GM23338 (cell line): ENCODE results near the gene TMEM39A. TPM values are rescaled to one million over a fixed set of nuclear protein-coding genes. Genes with fewer than 3 reads are reported as not detected.

Source experiments
- ATAC-seq: fragments of 200-7000 bp; cut with Tn5 transposase; 3 replicates; pipeline ENCODE4 v1.9.1; 2020
- DNase-seq: peaks from one replicate; pipeline ENCODE4 v3.0.0-alpha.2; 2015; ENCODE audit warnings: low spot score
- H2AFZ ChIP-seq: fragments of 200-600 bp; sonication (generic); 2 replicates; pipeline ENCODE4 v1.8.0; 2016; ENCODE audit warnings: antibody characterized with exemption, mild to moderate bottlenecking, moderate library complexity
- H3F3A ChIP-seq: fragments of 200-600 bp; sonication (generic); replicated peaks from 2 replicates; pipeline ENCODE4 v1.8.0; 2017; ENCODE audit warnings: antibody characterized with exemption, mixed run types, low read depth
- H3K27ac ChIP-seq: fragments of 200-600 bp; sonication (generic); 2 replicates; pipeline ENCODE4 v1.6.1; 2016; ENCODE audit warnings: low read depth
- H3K27me3 ChIP-seq: fragments of 200-600 bp; sonication (generic); 2 replicates; pipeline ENCODE4 v1.8.0; 2016; ENCODE audit warnings: mild to moderate bottlenecking, mixed run types, moderate library complexity; ENCODE audit not compliant: insufficient read depth
- H3K36me3 ChIP-seq: fragments of 200-600 bp; sonication (generic); 2 replicates; pipeline ENCODE4 v1.8.0; 2016; ENCODE audit warnings: mild to moderate bottlenecking; ENCODE audit not compliant: insufficient read depth
- H3K4me1 ChIP-seq: fragments of 200-600 bp; sonication (generic); 2 replicates; pipeline ENCODE4 v1.8.0; 2016; ENCODE audit warnings: mild to moderate bottlenecking, moderate library complexity; ENCODE audit not compliant: insufficient read depth
- H3K4me2 ChIP-seq: fragments of 200-600 bp; sonication (generic); 2 replicates; pipeline ENCODE4 v1.7.1; 2017; ENCODE audit warnings: mixed run types
- H3K4me3 ChIP-seq: fragments of 200-600 bp; sonication (generic); 2 replicates; pipeline ENCODE4 v1.6.1; 2016; ENCODE audit warnings: mixed run types
- H3K79me2 ChIP-seq: fragments of 200-600 bp; sonication (generic); replicated peaks from 2 replicates; pipeline ENCODE4 v1.8.0; 2017; ENCODE audit warnings: mild to moderate bottlenecking; ENCODE audit not compliant: insufficient read depth
- H3K9me2 ChIP-seq: fragments of 200-600 bp; sonication (generic); 2 replicates; pipeline ENCODE4 v1.8.0; 2017; ENCODE audit not compliant: insufficient read depth
- H4K20me1 ChIP-seq: fragments of 200-600 bp; sonication (generic); replicated peaks from 2 replicates; pipeline ENCODE4 v1.8.0; 2017; ENCODE audit warnings: mild to moderate bottlenecking; ENCODE audit not compliant: insufficient read depth
- H3K27ac Mint-ChIP-seq: 2 replicates; pipeline ENCODE4 v1.8.0; 2020; ENCODE audit warnings: inconsistent platforms, mild to moderate bottlenecking, moderate library complexity, mixed read lengths
- H3K27me3 Mint-ChIP-seq: 3 replicates; pipeline ENCODE4 v1.8.0; 2022; ENCODE audit warnings: low read depth, mild to moderate bottlenecking, moderate library complexity, mixed read lengths, inconsistent platforms; ENCODE audit not compliant: insufficient read depth, poor library complexity
- H3K36me3 Mint-ChIP-seq: 3 replicates; pipeline ENCODE4 v1.8.0; 2021; ENCODE audit warnings: low read depth, mild to moderate bottlenecking, inconsistent platforms, moderate library complexity, mixed read lengths
- H3K4me1 Mint-ChIP-seq: 3 replicates; pipeline ENCODE4 v1.8.0; 2020; ENCODE audit warnings: mild to moderate bottlenecking, inconsistent platforms, mixed read lengths
- H3K4me3 Mint-ChIP-seq: 3 replicates; pipeline ENCODE4 v1.8.0; 2021; ENCODE audit warnings: moderate library complexity, mild to moderate bottlenecking, inconsistent platforms, mixed read lengths
- H3K9me3 Mint-ChIP-seq: 3 replicates; pipeline ENCODE4 v1.8.0; 2020; ENCODE audit warnings: moderate library complexity, mild to moderate bottlenecking, inconsistent platforms, mixed read lengths
- CTCF ChIP-seq, 2 experiments: fragments of 200-600 bp in 1 of 2; sonication (generic) in 1 of 2; conservative IDR thresholded peaks; 2 replicates each; pipeline versions ENCODE4 v1.5.1 to v1.6.1; 2016 to 2017; ENCODE audit warnings: antibody characterized with exemption in 2 of 2, low read depth in 2 of 2, mild to moderate bottlenecking in 2 of 2, moderate library complexity in 1 of 2
- JUNB ChIP-seq: IDR thresholded peaks from one replicate; pipeline ENCODE4 v1.6.1; 2016; ENCODE audit warnings: antibody characterized with exemption; ENCODE audit not compliant: unreplicated experiment
- STAT1 ChIP-seq: IDR thresholded peaks from one replicate; pipeline ENCODE4 v1.6.1; 2016; ENCODE audit warnings: antibody characterized with exemption; ENCODE audit not compliant: unreplicated experiment
- ZNF114 ChIP-seq: fragments of 250-450 bp; sonication (Bioruptor Pico); IDR thresholded peaks from 2 replicates; pipeline ENCODE4 v1.5.0; 2020; ENCODE audit warnings: mild to moderate bottlenecking, moderate library complexity
- polyA plus RNA-seq: library from polyadenylated mRNA; unstranded; fragments of >200 nt; fragmentation: Nextera tagmentation; extraction: Ambion mirVana; gene quantifications from 2 replicates; pipeline ENCODE4 v1.2.1, GENCODE V29; 2016
- total RNA-seq: library from RNA; depleted of rRNA; stranded (reverse); fragments of >200 nt; shearing (Covaris generic); gene quantifications from 2 replicates; pipeline ENCODE4 v1.2.3, GENCODE V29; 2014
- TF ChIP-seq, protein P1 (sequence below): IDR thresholded peaks from 2 replicates; pipeline ENCODE4 v1.6.1; 2016; ENCODE audit warnings: antibody characterized with exemption
- TF ChIP-seq, protein P2 (sequence below): fragments of 250-450 bp; sonication (Bioruptor Pico); IDR thresholded peaks from 2 replicates; pipeline ENCODE4 v1.5.0; 2020; ENCODE audit warnings: mild to moderate bottlenecking, moderate library complexity

The TMEM39A gene
- total and polyA plus RNA-seq, 2 experiments from 2014 or later: 12.9 to 51.6 TPM

GRCh38 chr3:119437691-119438258 lies 25.6 kb downstream of the TMEM39A start (continued):
- TF ChIP-seq, protein P1, sequence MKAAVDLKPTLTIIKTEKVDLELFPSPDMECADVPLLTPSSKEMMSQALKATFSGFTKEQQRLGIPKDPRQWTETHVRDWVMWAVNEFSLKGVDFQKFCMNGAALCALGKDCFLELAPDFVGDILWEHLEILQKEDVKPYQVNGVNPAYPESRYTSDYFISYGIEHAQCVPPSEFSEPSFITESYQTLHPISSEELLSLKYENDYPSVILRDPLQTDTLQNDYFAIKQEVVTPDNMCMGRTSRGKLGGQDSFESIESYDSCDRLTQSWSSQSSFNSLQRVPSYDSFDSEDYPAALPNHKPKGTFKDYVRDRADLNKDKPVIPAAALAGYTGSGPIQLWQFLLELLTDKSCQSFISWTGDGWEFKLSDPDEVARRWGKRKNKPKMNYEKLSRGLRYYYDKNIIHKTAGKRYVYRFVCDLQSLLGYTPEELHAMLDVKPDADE: no peak
- TF ChIP-seq JUNB (no peak), STAT1 (no peak), ZNF114 (no peak)

DNA sequence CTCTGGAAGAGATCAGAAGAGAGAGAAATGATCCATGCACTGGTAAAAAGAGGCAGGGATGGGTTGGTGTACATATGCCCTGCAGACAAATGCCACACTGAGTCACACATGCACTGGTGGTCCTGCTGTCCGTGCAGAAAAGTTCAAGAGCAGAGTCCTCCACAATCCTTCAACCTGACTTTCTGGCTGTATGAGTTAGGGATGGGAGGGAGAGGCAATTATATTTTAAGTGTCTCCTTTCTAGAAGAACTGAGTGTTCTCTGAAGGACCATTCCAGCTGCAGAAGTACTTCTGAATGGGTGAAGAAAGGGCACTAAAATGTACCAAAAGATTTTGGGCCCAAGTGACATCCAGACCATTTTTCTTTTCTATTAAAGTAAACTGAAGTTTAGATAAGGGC lies 26.4 kb downstream of the TMEM39A start:
- Histone ChIP-seq H3K36me3 (peaks cover 45% of the 10 kb centered on the region; the same call in 1 of the 2 replicates), H3K4me3 (no peak overlapping the region), H4K20me1 (0 out of 2 replicates have a peak, but pooled peaks cover 5% of the 10 kb centered on the region)

More for the DNA sequence above, 26.4 kb downstream of the TMEM39A start:
- no peaks in the 10 kb centered on the region for H3K27me3 ChIP-seq
- DNase-seq (no peak), ATAC-seq (no peak)
- H2AFZ ChIP-seq: no peak overlapping the region
- H3K4me2 ChIP-seq: no peak overlapping the region
- H3K9me2 ChIP-seq: no peaks in the 10 kb centered on the region
- peaks cover 63% of the 10 kb centered on the region for H3K36me3 Mint-ChIP-seq
- TF ChIP-seq CTCF (conservative IDR thresholded peaks at IDR 0.05; ENCODE audit: low read depth in 2 of 2): no peak
- no peak for TF ChIP-seq STAT1
- TF ChIP-seq, protein P2, sequence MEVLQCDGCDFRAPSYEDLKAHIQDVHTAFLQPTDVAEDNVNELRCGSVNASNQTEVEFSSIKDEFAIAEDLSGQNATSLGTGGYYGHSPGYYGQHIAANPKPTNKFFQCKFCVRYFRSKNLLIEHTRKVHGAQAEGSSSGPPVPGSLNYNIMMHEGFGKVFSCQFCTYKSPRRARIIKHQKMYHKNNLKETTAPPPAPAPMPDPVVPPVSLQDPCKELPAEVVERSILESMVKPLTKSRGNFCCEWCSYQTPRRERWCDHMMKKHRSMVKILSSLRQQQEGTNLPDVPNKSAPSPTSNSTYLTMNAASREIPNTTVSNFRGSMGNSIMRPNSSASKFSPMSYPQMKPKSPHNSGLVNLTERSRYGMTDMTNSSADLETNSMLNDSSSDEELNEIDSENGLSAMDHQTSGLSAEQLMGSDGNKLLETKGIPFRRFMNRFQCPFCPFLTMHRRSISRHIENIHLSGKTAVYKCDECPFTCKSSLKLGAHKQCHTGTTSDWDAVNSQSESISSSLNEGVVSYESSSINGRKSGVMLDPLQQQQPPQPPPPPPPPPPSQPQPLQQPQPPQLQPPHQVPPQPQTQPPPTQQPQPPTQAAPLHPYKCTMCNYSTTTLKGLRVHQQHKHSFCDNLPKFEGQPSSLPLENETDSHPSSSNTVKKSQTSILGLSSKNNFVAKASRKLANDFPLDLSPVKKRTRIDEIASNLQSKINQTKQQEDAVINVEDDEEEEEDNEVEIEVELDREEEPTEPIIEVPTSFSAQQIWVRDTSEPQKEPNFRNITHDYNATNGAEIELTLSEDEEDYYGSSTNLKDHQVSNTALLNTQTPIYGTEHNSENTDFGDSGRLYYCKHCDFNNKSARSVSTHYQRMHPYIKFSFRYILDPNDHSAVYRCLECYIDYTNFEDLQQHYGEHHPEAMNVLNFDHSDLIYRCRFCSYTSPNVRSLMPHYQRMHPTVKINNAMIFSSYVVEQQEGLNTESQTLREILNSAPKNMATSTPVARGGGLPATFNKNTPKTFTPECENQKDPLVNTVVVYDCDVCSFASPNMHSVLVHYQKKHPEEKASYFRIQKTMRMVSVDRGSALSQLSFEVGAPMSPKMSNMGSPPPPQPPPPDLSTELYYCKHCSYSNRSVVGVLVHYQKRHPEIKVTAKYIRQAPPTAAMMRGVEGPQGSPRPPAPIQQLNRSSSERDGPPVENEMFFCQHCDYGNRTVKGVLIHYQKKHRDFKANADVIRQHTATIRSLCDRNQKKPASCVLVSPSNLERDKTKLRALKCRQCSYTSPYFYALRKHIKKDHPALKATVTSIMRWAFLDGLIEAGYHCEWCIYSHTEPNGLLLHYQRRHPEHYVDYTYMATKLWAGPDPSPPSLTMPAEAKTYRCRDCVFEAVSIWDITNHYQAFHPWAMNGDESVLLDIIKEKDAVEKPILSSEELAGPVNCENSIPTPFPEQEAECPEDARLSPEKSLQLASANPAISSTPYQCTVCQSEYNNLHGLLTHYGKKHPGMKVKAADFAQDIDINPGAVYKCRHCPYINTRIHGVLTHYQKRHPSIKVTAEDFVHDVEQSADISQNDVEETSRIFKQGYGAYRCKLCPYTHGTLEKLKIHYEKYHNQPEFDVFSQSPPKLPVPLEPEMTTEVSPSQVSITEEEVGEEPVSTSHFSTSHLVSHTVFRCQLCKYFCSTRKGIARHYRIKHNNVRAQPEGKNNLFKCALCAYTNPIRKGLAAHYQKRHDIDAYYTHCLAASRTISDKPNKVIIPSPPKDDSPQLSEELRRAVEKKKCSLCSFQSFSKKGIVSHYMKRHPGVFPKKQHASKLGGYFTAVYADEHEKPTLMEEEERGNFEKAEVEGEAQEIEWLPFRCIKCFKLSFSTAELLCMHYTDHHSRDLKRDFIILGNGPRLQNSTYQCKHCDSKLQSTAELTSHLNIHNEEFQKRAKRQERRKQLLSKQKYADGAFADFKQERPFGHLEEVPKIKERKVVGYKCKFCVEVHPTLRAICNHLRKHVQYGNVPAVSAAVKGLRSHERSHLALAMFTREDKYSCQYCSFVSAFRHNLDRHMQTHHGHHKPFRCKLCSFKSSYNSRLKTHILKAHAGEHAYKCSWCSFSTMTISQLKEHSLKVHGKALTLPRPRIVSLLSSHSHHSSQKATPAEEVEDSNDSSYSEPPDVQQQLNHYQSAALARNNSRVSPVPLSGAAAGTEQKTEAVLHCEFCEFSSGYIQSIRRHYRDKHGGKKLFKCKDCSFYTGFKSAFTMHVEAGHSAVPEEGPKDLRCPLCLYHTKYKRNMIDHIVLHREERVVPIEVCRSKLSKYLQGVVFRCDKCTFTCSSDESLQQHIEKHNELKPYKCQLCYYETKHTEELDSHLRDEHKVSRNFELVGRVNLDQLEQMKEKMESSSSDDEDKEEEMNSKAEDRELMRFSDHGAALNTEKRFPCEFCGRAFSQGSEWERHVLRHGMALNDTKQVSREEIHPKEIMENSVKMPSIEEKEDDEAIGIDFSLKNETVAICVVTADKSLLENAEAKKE (CRISPR knock-in tag): no peak
- H3K4me3 Mint-ChIP-seq: no peak overlapping the region
- H3K27ac Mint-ChIP-seq: no peak overlapping the region
- no peaks in the 10 kb centered on the region for H3K27me3 Mint-ChIP-seq
- H3K4me1 Mint-ChIP-seq: no peaks in the 10 kb centered on the region
- no peaks in the 10 kb centered on the region for H3K9me3 Mint-ChIP-seq
- no peaks in the 10 kb centered on the region; the same call in 1 of the 2 replicates for H3K79me2 ChIP-seq
- no peak overlapping the region for H3K27ac ChIP-seq
- H3K4me1 ChIP-seq: no peaks in the 10 kb centered on the region
- no peaks in the 10 kb centered on the region for H3F3A ChIP-seq
